ENCODE results near the gene LPAR2.

DNA sequence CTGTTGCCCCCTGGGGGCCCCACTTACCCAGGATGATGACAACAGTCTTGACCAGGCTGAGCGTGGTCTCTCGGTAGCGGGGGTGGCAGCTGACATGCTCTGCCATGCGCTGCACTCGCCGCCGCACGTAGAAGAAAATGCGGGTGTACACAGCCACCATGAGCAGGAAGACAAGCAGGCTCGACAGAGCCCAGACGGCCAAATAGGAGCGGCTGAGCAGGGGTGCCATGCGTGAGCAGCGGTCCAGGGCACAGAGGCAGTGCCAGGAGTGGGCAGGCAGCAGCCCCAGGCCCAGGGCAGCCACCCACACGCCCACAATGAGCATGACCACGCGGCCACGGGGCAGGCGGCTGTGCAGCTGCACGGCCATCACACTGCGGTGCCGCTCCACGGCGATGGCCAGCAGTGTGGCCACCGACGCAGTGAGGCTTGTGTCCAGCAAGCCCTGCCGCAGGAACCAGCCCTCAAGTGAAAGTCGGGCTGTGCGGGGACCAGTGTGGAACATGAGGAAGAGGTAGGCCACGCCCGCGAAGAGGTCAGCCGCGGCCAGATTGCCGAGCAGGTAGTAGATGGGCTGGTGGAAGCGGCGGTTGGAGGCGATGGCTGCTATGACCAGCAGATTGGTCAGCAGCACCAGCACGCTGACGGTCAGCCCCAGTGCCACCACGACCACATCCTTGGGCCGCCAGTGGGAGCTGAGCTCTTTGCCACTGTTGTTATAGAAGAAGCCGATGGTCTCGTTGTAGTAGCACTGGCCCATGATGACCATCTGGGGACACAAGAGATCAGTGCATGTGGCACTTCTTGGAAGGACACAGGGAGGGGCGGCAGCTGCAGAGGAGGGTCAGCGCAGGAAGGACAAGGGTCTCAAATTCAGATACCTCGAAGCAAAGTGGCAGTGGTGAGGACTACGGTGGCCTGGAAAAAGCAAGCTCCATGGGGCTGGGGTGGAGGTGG is 1.2 kb downstream of the LPAR2 start:
- TF ChIP-seq, protein P1, sequence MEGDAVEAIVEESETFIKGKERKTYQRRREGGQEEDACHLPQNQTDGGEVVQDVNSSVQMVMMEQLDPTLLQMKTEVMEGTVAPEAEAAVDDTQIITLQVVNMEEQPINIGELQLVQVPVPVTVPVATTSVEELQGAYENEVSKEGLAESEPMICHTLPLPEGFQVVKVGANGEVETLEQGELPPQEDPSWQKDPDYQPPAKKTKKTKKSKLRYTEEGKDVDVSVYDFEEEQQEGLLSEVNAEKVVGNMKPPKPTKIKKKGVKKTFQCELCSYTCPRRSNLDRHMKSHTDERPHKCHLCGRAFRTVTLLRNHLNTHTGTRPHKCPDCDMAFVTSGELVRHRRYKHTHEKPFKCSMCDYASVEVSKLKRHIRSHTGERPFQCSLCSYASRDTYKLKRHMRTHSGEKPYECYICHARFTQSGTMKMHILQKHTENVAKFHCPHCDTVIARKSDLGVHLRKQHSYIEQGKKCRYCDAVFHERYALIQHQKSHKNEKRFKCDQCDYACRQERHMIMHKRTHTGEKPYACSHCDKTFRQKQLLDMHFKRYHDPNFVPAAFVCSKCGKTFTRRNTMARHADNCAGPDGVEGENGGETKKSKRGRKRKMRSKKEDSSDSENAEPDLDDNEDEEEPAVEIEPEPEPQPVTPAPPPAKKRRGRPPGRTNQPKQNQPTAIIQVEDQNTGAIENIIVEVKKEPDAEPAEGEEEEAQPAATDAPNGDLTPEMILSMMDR (conservative IDR thresholded peaks at IDR 0.05; ENCODE audit: low read length) = no peak
- no peak for TF ChIP-seq EZH2phosphoT487 (IDR thresholded peaks at IDR 0.05; ENCODE audit: borderline replicate concordance)
